ENCODE measurements around the gene EYA3.

Gene EYA3

GRCh38 chr1:28112388-28113241 lies 24.2 kb upstream of the EYA3 start:
- no peak for DNase-seq

DNA sequence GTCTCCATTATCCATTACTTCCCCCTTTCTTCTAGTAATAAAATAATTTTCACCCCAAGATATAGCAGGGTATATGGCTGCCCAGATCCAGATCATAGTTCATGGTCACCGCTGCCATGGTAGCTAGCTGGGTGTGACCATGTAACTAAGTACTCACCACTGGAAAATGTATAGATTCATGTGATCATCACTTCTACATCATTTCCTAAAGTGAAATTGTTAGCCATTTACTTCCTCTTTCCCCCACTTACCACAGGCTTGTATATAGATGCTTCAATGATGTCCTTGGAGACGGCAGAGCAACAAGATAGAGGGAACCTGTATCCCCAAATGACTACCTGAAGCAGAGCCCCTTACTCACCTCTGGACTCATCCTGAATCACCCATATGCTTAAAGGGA lies 22.7 kb upstream of the EYA3 start:
- DNase-seq: no peak

GRCh38 chr1:28110555-28110954 lies 22.1 kb upstream of the EYA3 start:
- DNase-seq: no peak

GRCh38 chr1:28109639-28110038 lies 21.2 kb upstream of the EYA3 start:
- DNase-seq: no peak

DNA sequence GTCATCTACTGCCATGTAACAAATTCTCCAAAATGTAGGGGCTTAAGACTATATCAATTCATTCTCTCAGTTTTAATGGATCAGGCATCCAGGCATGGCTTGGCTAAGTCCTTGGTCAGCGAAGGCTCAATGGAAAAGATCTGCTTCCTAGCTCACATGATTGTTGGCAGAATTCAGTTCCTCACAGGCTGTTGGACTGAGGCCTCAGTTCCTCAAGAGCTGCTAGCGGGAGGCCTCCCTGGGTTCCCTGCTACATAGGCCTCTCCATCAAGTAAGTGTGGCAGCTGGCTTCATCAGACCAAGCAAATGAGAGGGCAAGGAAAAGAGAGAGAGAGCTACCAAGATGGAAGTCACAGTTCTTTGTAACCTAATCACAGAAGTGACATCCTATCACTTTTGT lies 19.6 kb upstream of the EYA3 start:
- no peak for DNase-seq

DNA sequence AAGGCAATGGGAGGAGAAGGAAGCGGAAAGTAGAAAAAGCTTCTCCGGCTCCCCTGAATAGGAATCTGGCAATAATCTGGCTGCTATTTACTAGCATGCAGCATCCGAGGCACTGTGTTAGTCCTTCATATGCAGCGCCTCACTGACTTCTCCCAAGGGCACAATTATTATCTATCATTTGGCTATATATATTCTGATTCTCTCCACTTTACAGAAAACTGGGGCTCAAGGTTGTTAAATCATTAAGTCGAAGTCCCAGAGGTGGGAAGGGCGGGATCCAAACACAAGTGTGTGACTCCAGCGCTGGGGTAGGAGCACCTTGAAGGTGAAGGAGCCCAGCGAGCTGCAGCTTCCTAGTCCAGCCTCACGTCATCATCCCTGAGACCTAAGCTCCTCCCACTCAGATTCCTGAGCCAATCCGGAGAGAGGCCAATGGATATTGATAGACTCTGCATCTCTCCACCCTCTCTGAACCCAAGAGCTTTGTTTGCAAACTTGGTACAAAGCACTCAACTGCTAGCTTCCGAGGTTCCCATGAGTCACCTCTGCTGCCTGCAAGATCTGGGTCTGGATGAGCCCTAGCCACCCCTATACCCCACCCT lies 16.6 kb upstream of the EYA3 start:
- DNase-seq: no peak

GRCh38 chr1:28102189-28102588 lies 13.8 kb upstream of the EYA3 start:
- no peak for DNase-seq

DNA sequence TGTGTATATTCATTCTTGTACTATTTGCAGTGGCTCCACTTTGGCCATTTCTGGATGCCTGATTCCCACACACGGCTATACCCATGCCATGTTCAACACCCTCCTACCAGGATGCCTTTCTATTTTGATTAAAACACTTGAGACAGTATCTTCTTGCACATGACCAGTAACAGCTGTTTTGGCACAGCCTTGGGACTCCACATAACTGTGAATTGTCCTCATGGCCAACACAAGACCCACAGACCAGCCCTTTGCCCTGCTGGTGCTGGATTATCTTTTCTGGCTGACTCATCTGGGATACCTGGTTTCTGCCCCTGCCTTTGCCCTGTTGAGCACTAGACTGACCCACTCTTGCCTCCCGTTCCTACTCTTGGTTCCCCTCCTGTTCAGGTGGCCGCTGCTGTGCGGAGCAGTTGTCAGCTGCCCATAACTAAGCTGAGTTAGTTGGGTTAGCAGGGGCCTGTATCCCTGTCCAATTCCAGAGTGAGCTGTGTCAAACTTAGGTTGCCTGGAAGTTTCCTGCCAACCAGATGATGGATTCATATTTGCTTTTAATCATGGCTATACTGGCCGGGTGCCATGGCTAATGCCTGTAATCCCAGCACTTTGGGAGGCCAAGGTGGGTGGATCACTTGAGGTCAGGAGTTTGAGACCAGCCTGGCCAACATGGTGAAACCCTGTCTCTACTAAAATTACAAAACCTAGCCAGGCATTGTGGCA lies 10.8 kb upstream of the EYA3 start:
- no peak for DNase-seq

DNA sequence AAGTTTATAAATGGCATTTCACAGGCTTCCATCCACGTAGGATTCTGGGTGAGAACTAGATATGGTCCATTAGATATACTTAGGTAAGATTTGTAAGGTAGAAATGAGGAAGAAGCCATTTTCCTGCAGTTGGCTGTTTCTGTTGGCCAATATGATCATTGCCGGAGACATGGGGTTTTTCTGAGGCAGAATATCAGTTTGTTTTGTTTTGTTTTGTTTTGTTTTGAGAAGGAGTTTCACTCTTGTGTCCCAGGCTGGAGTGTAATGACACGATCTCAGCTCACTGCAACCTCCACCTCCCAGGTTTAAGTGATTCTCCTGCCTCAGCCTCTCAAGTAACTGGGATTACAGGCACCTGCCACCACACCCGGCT lies 8.7 kb upstream of the EYA3 start:
- DNase-seq: no peak

DNA sequence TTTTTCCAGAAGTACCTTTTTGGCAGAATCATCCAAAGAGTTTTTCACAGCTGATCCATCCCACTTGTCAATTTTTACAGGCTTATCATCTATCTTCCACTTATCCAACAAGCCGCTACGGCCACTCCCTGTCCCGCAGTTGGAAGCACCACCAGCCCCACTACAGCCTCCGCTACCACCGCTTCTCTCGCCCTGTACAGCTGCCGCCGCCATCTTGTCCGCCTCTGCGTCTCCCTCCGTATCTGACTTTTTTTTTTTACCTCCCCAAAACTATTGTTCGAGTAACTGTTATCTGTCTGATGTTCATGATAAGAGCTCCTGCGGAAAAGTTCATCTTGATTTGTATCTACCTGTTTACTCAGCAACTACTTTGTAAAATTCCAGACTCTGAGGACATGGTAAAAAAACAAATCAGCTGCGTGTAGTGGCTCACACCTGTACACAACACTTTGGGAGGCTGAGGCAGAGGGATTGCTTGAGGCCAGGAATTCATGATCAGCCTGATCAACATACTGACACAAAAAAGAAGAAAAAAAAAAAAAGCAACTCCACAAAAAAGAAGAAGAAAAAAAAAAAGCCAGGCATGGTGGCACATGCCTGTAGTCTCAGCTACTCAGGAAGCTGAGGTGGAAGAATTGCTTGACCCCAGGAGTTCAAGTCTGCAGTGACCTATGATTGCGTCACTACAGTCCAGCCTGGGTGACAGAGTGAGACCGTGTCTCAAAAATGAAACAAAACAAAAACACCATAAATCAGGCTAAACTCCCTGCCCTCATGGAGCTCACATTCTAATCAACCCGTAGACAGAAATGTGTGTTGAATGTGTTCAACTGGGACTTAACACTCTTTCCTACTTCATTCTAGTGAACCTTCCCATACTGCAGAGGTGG lies 8.0 kb upstream of the EYA3 start:
- DNase-seq: no peak

- peak; percentile 60 to 62 for DNase-seq
These were observed 2.8 kb upstream of the EYA3 start for GRCh38 chr1:28091043-28091781.

- DNase-seq: no peak
These were observed 719 bp downstream of the EYA3 start for GRCh38 chr1:28087614-28088167.

GRCh38 chr1:28086651-28087050 lies 1.8 kb downstream of the EYA3 start:
- DNase-seq: no peak

DNA sequence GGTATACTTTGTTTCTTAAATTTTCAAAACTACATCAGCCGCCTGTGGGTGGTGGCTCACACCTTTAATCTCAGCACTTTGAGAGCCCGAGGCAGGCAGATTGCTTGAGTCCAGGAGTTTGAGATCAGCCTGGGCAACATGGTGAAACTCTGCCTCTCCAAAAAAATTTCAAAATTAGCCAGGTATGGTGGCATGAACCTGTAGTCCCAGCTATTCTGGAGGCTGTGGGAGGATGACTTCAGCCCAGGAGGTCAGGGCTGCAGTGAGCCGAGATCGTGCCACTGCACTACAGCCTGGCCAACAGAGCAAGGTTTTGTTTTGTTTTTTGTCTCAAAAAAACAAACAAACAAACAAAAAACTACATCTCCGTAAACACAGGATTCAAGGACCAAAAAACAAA lies 3.3 kb downstream of the EYA3 start:
- no peak for DNase-seq

DNA sequence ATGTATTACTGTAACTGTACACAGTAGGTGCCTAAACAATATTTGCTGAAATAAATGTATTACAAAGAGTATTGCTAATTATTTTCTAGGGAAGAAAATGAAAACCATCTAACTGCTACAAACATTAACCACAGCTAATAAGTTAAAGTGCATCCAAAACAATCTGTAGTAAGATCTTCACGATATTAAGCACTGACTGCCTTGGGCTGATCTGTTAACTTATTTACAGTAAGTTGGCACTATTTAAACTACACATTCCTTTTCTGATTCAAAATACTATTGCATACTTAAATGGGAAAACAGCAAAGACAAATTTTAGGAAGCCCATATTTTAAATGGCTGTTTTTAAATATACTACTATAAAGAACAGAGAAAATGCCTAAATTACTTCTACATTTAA lies 4.5 kb downstream of the EYA3 start:
- no peak for DNase-seq

DNA sequence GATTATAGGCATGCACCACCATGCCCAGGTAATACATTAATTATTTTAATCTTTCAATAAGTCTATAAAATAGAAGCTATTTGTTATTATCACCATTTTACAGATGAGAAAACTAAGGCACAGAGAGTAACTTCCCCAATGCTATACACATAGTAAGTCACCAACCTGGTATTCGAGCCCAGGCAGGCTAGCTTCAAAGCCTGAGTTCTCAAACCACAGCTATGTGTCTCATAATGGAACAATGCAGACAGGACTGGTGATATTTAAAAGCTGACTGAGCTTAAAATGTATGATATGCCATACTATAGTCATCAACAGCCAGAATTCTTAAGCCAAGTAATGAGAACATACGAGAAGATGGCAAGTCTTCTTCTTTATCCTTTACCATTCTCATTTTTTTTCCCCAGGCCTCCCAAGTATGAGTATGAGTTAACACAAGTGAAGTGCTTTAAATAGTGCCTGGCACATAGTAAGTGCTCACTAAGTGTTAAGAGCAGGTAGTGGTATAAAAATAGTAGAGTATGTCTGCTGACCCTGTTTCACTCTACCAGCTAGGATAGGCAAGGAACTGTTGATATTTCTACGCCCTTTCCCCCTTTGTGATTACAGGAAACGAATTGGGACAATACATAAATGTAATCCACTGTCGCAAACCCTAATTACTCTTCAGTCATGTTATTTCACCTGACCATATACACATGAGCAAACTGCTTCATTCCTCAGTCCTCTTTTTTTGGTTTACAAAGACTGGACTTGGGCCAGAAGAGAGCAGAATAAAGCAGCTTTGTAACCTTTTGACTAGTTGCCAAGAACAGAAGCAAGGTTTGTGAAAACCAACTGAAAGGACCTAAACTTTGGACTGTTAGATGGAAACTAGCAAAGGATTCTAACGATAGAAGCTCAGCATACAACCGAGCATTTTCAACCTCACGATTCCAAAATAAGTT lies 9.5 kb downstream of the EYA3 start:
- no peak for DNase-seq

- DNase-seq: no peak
These were observed 10.1 kb downstream of the EYA3 start for GRCh38 chr1:28078262-28078661.

DNA sequence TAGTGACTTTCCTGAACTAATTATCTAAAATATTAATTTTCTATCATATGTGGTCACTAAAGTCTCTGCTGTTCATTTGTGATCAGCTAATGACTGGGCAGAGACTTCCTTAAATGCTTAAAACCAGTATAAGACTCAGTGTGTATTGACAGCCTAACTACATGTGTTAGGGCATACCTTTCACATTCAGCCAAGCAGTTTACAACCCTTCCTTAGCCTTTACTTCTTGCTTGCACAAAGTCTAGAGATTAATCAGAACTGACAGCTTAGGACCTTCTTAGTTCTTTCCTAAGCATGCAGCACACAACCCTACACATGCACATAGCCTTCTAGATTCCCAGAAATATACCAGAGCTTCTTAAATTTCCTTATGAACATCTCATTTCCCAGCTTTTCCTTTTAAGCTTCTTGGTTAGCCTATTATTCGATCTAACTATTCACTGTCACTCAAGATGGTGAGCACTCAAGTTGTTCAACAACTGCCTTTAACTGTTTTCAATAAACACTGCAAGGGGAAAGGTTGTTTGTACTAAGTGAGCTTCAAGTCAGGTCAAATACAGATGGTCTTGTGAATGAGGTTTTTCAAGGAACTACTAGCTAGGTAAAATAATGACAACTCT lies 13.4 kb downstream of the EYA3 start:
- DNase-seq: no peak

GRCh38 chr1:28073867-28074266 lies 14.5 kb downstream of the EYA3 start:
- DNase-seq: no peak

GRCh38 chr1:28071813-28072212 lies 16.6 kb downstream of the EYA3 start:
- no peak for DNase-seq

Measured in NCI-H2081 (cell line).